Measurements from ENCODE around the gene ZNF536.

ZNF536 gene

DNA sequence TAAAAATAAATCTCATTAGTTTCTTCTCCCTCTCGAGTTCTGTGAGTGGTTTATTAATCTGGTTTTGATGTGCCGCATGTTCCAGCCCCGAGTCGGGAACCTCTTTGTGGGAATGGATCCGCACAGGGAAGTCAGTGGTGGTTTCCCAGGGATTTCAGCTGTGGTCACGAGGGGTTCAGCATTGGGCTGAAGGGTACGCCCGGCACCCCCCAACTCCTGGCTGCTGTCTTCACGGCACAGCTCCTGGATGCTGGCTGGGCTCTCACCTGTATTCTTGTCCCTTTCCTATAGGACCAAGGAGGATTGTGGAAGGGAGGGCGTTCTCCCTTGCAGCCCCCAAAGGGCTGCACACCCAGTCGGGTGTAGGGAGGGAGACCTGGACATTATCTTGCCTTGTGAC lies 167.8 kb downstream of the ZNF536 start:
- DNase-seq: no peak

GRCh38 chr19:30540761-30541160 lies 168.6 kb downstream of the ZNF536 start:
- DNase-seq: no peak

DNA sequence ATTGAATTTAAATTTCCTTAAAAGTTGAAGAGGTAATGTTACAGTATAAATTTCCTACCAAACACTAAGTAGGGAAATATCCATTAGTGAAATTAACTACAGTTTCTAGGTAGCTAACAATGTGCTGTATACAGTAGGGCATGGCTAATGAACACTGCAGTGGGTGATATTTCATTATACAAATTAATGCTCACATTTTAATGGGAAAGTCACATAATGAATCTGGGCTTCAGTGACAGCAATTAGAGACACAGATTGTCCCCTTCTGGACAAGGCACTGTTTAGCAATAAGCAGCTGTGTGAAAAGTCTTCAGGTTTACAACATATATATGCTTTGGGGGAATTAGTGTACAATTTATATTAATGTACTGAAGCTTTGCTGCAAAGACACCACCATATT lies 169.4 kb downstream of the ZNF536 start:
- DNase-seq: no peak

GRCh38 chr19:30543243-30543945 lies 171.2 kb downstream of the ZNF536 start:
- no peak for DNase-seq

GRCh38 chr19:30545752-30546151 lies 173.6 kb downstream of the ZNF536 start:
- no peak for DNase-seq

DNA sequence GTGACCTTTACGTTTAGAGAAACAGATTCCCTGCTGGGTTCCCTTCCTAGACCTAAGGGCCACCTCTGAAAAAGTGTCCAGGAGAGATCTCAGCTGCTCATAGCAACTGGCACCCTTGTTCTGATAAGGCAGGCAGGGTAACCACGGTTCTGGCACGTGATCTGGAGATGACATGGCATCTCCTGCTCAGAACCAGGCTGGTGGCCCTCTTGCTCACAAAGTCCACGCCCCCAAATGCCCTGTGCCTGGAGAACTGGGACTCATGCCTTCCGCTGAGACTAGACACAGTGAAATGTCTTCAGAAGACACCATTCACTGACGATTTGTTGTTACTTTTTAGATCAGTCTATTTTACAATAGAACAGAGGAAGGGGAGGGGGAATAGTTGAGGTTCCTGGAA lies 174.1 kb downstream of the ZNF536 start:
- DNase-seq: no peak

DNA sequence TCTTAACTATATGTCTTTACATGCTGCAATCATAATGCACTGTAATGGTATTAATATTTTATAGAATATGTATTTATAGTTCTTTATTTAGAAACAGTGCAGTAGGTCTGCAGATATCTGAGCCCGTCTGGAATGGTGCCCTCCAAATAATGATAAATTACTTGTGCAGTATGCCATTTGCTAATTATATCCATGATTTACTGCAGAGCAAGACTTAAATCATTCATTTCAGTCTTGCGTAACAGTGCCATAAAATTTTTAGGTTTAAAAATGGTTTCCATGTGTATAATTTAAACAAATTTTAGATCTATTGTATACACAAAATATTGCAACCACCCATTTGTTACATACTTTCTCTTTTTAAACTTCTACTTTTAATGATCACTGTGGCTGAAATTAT lies 175.1 kb downstream of the ZNF536 start:
- DNase-seq: no peak

DNA sequence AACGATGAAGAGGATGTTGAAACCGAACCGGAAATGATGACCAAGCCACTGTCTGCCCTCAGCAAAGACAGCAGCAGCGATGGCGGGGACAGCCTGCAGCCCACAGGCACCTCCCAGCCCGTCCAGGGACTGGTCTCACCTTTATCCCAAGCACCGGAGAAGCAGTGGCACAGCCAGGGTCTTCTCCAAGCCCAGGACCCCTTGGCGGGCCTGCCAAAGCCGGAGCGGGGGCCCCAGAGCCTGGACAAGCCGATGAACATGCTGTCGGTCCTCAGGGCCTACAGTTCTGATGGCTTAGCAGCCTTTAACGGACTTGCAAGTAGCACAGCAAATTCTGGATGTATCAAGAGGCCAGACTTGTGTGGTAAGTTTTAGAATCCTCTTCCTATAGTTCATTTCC lies 177.0 kb downstream of the ZNF536 start:
- no peak for DNase-seq

- no peak for DNase-seq
These were observed 179.1 kb downstream of the ZNF536 start for GRCh38 chr19:30551271-30551670.

- no peak for DNase-seq
These were observed 180.4 kb downstream of the ZNF536 start for GRCh38 chr19:30552593-30552992.

GRCh38 chr19:30555075-30555790 lies 183.0 kb downstream of the ZNF536 start:
- no peak for DNase-seq

- no peak for DNase-seq
These were observed 183.6 kb downstream of the ZNF536 start for GRCh38 chr19:30555791-30556110.

DNA sequence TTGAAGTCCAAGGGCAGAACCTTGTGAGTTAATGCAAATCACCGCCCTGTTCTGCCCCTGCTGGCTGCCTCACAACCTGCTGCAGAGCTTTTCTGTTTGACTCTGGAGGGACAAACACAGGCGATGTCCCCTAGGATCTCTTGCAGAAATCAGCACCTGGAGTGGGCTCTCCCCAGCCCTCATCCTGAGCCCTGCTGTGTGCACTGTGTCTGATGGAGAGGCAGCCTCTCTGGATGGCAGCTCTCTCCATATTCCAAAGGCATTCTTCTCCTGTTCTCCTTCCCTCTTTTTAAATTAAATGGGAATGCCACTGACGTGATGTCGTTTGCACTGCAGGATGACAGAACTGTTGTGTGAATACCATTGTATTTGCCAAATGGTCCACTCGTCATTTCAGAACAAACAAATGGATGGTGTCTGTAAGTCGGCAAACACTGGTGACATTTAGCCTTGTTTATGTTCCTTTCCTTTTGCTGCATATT lies 184.1 kb downstream of the ZNF536 start:
- DNase-seq: no peak

DNA sequence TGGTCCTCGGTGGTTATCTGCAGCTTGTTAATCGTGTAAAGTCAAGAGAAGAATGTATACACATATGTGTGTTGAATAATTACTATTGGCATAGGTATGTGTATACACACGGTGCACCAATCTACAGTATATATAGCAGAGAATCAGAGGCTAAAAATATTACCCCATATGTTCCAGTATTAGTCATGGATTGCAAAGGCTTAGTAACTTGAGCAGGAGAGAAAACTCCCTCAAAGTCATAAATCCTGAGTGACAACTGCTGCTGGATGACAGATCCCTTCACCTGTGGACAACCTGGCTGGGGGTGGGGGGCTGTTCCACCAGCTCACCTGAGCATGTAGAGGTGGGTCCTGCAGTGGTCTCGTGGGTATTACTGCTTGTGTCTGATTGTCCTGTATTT lies 185.0 kb downstream of the ZNF536 start:
- no peak for DNase-seq

GRCh38 chr19:30557927-30558557 lies 185.9 kb downstream of the ZNF536 start:
- no peak for DNase-seq

- no peak for DNase-seq
These were observed 186.6 kb downstream of the ZNF536 start for GRCh38 chr19:30558793-30559192.

- DNase-seq: no peak
These were observed 187.3 kb downstream of the ZNF536 start for GRCh38 chr19:30559446-30559845.

- no peak for DNase-seq
These were observed 190.8 kb downstream of the ZNF536 start for GRCh38 chr19:30562981-30563380.

GRCh38 chr19:30563691-30564090 lies 191.5 kb downstream of the ZNF536 start:
- no peak for DNase-seq

DNA sequence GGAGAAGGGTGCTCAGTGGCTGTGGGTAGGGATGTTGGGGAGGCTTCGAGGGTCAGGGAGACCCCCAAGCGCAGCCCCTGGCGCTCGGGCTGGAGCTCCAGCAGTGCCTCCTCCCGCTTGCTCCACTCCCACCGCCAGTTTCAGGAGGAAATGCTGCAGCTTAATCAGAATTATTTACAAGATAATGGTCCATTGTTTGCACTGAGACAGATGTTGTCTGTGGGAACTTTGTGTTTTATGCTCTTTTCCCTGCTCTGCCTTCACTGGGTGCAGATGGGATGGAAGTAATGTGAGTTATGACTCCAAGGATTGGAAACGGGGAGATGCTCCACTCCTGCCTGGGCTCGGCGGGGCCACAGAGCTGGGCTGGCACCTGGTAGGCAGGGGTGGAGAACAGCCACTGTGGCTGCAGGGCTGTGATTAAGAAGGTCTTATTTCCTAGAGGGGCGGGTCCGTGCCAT lies 192.4 kb downstream of the ZNF536 start:
- DNase-seq: no peak

DNA sequence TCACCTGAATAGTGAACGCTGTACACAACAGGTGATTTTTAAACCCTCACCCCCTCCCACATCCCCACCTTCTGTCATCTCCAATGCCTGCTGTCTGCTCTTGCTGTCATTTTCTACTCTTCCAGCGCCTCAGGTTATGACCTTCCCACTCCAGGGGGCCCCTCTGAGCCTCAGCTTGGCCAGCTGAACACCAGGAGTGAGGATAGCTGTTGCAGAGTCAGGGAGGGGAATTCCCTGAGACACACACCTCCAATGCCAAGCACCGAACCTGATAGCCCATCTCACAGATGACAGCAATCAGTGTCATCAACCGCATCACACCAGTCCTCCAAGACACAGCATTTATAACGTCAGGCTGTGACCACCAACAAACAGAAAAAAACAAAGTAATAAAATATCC lies 193.5 kb downstream of the ZNF536 start:
- DNase-seq: no peak

DNA sequence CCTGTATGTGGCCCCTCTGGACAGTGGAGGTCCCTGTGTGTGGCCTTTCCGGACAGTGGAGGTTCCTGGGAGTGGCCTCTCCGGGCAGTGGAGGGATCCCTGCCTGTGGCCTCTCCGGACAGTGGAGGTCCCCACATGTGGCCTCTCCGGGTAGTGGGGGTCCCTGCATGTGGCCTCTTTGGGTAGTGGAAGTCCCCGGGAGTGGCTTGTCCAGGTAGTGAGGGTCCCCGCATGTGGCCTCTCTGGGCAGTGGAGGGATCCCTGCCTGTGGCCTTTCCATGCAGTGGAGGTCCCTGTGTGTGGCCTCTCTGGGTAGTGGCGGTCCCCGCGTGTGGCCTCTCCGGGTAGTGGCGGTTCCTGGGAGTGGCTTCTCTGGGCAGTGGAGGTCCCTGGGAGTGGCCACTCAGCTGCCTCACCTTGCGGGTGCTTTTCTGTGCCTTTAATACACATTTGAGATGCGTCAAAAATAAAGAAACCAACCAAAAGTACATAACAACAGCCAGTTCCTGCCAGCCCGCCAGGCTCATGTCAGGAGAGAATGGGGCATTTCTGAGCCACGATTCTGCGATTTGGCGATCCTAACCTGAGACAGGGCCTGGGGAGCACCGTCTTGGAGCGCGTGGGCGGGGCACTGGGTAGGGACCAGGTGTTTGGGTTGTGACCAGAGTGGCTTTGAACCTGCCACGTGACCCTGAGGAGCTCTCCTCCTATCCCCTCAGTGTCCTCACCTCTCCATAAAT lies 194.7 kb downstream of the ZNF536 start:
- DNase-seq: no peak

- no peak for DNase-seq
These were observed 195.5 kb downstream of the ZNF536 start for GRCh38 chr19:30567536-30568232.
